NCI-H1694 (cell line): ENCODE results near the gene PNMA6A.
"Not testable (repeated sequence)": the region's sequence is repeated elsewhere in the genome, so short reads cannot be mapped to it uniquely, and the experiment has no call there.

ENCODE experiments used
- DNase-seq: peaks from one replicate; lab custom pipeline; 2025; lab: John Stamatoyannopoulos, UW

Gene PNMA6A

DNA sequence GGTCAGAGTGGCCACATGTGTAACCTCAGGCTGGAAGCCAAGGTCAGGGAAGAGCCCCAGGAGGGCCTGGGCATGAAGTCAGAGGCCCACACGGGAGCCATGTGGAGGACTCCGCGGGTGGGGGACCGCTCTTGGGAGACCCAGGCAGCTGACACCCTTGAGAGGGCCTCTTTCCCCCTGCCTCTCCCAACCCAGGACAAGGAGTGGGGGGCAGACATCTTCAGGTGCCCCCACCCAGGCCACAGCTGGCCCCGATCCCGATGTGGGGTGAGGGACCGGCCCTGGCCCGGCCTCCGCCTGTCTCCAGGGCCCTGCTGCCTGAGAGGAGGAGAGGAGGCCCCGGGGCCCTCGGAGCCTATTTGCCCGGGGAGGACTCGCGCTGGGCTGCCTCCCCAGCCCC lies 3.1 kb downstream of the PNMA6A start:
- DNase-seq: no peak

DNA sequence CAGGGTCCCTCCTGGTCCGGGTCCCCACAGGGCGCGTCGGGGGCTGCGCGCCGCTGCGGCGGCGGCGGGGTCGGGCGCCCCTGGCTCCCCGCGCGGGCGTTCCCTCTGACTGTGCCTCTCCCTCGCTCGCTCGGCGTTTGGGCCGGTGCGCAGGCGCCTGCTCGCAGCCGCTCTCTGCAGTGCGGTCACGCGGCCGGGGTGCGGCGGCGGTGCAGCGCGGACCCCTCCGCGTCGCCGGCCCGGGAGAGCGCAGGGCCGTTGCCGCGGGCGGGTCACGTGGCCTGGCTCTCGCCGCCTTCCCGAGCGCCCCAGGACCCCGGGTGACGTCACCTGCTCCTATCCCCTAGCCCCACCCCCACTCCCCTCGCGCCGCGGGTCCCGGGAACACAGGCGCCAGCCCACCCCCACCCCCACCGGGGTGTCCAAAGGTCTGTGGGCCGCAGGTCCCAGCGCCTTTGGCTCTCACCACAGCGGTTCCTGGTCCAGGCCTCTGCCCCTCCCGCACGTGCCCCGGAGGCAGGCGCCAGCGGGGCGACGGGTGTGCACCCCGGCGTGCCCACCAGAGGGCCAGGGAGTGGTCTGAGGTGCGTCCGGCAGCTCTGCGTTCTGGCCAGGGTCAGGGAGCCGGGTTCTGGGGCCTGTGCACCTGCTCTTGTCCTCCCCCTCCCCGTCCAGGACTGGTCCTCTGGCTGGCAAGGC lies 5.3 kb downstream of the PNMA6A start:
- DNase-seq: not testable (repeated sequence)

DNA sequence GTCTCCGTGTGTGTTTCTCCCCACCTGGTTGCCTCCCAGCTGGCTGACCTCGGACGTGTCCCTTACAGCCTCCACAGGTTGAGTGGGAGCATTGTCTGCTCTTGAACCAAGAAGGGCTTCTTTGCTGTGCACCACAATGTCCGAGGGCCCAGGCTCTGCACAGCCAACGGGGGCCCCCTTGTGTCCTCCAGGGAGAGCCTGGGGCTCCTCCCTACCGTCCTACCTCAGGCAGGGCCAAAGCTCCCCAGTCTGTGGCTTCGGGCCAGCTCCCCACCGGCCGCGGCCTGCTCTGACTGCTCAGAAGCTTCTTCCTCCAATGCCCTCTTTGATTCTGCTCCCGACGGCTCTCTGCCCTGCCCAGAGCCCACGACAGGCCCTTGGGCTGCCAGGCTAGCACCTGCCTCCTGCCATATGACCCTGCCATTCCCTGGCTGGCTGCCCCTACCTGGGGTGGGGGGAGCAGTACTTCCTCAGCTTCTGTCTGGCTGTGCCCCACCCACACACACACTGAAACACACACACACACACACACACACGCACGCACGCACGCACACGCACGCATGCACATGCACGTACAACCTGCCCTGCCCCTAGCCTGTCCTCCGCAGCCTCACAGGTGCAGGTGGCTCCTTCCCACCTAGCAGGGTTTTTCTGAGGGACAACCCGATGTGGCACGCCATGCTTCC lies 11.1 kb downstream of the PNMA6A start:
- not testable (repeated sequence) for DNase-seq

DNA sequence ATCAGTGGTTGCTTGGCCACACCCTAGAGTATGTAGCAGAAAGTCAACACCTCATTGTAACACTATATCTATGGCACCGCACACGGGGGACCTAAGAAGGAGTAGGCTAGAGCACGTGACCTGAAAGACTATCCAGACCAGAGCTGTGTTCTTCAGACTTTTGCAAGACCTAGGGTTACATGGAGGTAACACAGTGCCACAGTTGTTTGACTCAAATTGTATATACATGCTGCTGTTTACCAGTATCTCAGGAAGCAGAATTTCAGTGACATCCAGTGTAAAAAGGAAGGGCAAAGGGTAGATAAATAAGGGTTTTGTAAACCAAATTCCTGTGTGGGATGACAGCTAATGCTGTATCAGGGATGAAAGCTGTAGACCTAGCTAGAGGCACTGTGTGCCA lies 30.2 kb downstream of the PNMA6A start:
- DNase-seq: no peak

DNA sequence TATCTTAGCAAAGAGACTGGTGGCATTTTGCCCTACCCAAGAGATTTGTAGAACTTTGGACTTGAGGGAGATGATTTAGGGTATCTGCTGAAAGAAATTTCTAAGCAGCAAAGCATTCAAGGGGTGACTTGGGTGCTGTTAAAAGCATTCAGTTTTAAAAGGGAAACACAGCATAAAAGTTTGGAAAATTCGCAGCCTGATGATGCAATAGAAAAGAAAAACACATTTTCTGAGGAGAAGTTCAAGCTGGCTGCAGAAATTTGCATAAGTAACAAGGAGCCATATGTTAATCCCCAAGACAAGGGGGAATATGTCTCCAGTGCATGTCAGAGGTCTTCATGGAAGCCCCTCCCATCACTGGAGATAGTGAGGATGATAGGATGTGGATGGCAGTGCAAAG lies 32.7 kb downstream of the PNMA6A start:
- not testable (repeated sequence) for DNase-seq

DNA sequence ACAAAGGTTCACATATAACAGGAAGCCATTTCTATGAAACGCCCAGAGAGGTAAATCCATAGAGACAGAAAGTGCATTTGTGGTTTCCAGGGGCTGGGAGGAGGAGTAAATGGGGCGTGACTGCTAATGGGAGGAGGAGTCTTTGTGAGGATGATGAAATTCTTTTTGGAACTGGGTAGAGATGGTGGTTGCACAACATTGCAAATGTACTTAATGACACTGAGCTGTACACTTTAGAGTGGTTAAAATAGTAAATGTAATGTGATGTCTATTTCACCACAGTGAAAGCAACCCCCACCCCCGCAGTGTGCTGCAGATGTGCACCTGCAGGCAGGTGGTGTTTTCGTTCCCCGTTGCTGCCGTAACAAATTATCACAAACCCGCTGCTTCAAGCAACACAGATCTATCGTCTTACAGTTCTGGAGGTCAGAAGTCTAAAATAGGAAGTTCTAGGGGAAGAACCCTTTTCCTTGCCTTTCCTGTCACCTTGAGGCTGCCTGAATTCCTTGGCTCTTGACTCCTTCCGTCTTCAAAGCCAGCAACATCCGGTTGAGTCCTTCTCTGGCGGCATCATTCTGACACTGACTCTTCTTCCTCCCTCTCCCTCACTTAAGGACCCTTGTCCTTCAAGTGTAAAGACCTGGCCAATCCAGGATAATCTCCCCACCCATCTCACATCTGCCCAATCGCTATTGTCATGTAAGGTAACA lies 34.0 kb downstream of the PNMA6A start:
- not testable (repeated sequence) for DNase-seq

DNA sequence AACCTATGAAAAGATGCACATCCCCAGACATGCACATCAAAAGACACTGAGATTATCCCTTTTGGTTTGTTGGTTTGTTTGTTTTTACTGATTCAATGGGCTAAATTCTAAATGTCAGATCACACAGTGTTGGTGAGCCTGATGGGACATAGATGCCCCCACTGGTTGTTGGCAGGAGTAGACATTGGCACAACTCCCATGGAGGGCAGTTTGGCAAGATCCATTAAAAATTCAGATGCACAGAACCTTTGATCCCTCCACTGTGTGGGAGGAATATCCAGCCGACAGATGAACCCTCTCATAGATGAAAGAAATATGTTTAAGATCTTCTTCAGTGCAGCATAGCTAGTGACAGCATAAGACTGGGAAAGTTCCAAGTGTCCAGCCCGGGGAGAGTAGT lies 38.5 kb downstream of the PNMA6A start:
- DNase-seq: not testable (repeated sequence)

DNA sequence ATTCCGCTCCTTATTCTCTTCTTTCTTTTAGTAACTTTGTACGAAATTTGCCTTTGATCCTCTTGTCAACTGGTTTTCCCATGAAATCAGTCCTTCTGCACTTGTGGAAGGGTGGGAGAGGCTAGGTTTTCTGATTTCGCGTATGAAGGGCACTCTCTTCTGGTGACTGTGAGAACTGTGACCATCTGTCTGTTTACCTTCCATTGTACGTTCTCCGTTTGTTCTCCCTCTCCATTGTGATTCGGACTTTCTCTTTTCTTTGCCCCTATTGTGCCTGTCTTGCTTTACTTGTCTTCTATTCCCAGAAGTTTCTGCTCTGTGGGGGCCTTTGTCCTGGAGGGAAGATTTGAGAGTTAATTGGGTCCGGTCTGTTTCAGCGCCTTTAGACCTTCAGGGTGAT lies 41.6 kb downstream of the PNMA6A start:
- not testable (repeated sequence) for DNase-seq

DNA sequence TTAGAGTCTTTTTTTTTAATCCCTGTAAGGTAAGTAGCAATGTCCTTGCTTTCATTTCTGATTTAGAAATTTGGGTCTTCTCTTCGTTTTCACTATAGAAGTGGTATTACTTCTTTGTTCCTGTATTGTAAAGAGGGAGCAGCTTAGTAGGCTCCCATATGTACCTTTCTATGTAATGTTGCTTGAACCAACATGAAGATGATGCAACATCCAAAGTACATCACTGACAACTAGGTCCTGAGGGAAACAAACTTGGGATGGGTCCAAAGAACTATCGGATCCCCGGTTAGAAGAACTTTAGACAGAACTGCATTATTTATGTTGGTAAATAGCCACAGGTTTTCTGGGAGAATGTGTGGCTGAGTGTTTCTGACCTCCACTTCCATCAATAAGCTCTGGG lies 45.5 kb downstream of the PNMA6A start:
- DNase-seq: not testable (repeated sequence)

DNA sequence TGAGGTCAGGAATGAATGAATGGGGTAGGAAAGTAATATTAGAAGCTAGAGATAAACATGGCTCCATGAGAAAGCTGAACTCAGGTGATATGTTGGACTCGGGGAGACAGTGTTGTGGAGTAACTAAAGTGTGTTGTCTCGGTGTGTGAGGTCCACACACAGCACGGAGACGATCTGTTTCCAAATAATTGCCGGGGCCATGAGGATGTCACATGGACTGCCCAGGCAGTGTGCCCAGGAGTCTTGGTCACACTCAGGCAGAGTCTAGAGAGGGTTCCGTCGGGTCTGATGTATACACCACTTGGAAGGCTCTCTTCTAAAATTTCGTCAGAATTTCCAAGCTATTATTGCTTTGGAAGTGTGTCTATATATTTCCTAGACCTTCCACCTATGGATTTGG lies 48.0 kb downstream of the PNMA6A start:
- DNase-seq: not testable (repeated sequence)

DNA sequence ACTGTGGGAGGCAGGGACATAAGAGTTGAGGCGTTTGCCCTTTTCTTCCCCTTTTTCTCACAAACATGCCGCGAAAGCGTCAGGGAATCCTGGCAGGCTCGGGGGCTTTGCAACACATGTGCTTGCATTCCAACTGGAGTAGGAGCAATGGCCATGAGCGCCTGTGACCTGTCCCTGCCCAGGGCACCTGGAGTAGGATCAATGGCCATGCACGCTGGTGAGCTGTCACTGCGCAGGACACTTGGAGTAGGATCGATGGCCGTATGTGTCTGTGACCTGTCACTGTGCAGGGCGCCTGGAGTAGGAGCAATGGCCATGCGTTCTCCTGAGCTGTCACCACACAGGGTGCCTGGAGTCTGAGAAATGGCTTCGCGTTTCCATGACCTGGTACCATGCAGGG lies 51.2 kb downstream of the PNMA6A start:
- not testable (repeated sequence) for DNase-seq
